Choroid plexus epithelial cell (primary cell): ENCODE data around the gene PARPBP.
"Not testable (repeated sequence)": the region's sequence is repeated elsewhere in the genome, so short reads cannot be mapped to it uniquely, and the experiment has no call there.

ENCODE experiments used
- DNase-seq: peaks from one replicate; pipeline ENCODE4 v3.0.0-alpha.2; 2010; ENCODE audit warnings: low read depth
- H3K4me3 ChIP-seq: 2 replicates; pipeline ENCODE4 v1.5.1; 2011; ENCODE audit warnings: low read depth, mild to moderate bottlenecking, control low read depth, low read length, moderate library complexity
- CTCF ChIP-seq: conservative IDR thresholded peaks from 2 replicates; pipeline ENCODE4 v1.5.1; 2011; ENCODE audit warnings: low read depth, mild to moderate bottlenecking, control low read depth, inconsistent platforms, low read length, moderate library complexity

Gene PARPBP

GRCh38 chr12:102232036-102232435 is 112.1 kb downstream of the PARPBP start:
- DNase-seq = no peak
- TF ChIP-seq CTCF = no peak
- no peak overlapping the region for H3K4me3 ChIP-seq

GRCh38 chr12:102232446-102232845 is 112.5 kb downstream of the PARPBP start:
- no peak overlapping the region for H3K4me3 ChIP-seq
- TF ChIP-seq CTCF = no peak
- no peak for DNase-seq

- H3K4me3 ChIP-seq = no peak overlapping the region
- no peak for DNase-seq
- TF ChIP-seq CTCF = no peak
These were observed 114.6 kb downstream of the PARPBP start for GRCh38 chr12:102234599-102234998.

- not testable (repeated sequence) for H3K4me3 ChIP-seq, DNase-seq
These were observed 120.9 kb downstream of the PARPBP start for GRCh38 chr12:102240859-102241258.
